IPS-11a (cell line): Measurements from ENCODE around the gene CDC37L1.
A peak's percentile ranks its signal among the peaks of the same experiment; 100 is the strongest.
"Not testable (repeated sequence)": the region's sequence is repeated elsewhere in the genome, so short reads cannot be mapped to it uniquely, and the experiment has no call there.

Source experiments
- H3K4me3 ChIP-seq: one replicate; pipeline ENCODE4 v1.5.1; 2013; ENCODE audit warnings: low read depth, low read length, control low read depth

Gene CDC37L1

DNA sequence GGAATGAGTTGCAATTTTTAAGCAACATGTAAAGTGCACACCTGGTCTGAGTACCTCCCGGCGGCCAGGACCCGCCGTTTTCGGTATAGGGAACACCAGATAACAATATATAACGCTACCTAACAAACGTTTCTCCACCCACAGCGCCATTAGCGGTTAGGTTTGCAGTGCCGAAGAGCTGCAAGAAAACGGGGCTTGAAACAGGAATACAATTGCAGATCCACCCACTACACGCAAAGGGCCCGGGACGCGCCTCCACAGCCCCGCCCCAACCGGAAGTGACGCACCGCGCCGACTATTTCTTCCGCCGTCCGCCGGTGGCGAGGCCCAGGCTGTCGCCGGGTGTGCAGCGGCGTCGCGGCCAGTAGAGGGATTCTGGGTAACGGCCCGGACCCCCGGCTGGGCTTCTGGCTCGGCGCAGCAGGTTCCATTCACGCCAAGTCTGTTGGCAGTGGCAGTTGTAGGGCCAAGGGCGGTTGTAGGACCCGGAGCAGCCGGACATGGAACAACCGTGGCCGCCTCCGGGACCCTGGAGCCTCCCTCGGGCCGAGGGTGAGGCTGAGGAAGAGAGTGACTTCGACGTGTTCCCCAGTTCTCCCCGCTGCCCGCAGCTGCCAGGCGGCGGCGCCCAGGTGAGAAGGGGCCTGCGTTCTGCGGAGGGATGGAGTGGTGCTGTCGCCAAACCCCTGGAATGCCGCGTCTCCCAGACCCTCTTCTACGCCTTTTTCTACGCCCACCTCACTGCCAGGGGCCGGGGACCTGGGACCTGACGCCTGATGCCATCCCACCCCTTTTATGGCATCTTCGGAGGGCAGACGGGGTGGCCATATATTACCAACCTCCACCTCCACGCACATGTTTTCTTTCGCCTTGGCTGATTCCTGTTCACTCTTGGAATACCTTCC lies at the start of gene CDC37L1:
Gene CDC37L1 (plus strand): TSS at position 302 of the 905 bp plus-strand sequence. CDS start 199 bp downstream, at position 501.
- H3K4me3 ChIP-seq, result peak within 1 kb of the TSS; percentile 84

DNA sequence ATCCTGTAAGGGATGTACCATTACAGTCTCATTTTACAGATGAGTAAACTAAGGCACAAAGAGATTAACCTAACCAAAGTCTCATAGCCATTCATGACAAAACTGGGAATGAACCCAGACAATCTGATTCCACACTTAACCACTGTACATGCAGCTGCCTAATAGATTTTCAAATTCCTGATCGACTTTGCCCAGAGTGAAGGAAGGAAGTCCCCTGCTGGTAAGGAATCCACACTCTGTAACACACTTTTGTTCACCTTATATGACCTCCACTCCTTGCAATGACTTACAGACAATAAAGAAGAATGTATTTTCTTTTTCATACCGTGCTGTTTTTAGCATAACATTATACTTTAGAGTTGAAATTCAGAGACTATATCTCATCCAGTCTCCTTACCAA lies 48.5 kb upstream of the CDC37L1 start:
- no peak overlapping the region for H3K4me3 ChIP-seq

DNA sequence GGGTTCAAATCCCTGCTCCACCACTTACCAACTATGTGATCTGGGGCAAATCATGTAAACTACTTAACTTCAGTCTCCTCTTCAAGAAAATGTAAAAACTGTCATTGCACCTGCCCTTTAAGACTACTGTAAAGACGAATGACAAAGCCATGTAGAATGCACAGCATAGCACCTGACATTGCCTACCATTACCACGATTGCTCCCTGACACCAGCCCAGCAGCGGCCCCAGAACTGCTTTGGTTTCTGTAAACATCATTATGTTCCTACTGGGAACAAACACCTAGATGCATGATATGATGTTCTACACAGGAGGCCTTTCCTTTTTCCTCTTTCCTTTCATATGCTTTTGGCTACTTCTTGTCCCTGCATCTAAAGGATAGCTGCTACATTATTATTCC lies 40.4 kb upstream of the CDC37L1 start:
- H3K4me3 ChIP-seq, result no peak overlapping the region

DNA sequence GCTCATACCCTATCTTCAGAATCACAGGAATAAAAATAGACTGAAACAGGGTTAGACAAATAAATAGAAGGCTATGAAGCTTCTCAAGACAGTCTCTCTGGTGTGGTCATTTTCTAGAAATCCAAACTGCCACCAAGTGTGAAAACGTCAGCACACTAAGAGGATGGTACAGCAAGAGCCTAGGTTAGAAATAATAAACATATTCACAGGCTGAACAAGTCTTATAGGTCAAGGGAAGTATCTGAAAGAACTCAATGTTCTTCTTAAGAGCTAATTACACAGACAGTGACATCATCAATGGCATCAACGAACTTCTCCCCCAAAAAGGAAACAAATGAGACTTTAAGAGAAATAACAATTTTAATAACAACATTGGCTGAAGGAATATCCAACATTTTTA lies 39.9 kb upstream of the CDC37L1 start:
- no peak overlapping the region for H3K4me3 ChIP-seq

DNA sequence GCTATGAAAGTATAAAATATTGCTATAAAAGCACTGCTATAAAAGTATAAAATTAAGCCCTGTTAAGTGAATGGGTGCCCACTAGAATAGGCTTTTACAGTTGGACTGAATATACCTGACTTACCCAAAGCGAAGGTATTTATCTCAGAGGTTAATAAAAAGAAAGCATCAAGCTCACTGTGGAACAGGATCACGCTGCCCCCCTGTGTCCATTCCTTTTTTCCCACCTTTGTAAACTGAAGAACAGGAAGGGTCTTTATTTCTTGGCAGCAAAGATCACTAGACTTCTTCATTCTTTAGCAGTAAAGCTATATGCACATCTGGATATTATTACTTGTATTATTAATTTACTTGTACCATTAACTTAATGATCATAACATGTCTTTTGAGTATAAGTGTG lies 39.3 kb upstream of the CDC37L1 start:
- H3K4me3 ChIP-seq, result no peak overlapping the region

DNA sequence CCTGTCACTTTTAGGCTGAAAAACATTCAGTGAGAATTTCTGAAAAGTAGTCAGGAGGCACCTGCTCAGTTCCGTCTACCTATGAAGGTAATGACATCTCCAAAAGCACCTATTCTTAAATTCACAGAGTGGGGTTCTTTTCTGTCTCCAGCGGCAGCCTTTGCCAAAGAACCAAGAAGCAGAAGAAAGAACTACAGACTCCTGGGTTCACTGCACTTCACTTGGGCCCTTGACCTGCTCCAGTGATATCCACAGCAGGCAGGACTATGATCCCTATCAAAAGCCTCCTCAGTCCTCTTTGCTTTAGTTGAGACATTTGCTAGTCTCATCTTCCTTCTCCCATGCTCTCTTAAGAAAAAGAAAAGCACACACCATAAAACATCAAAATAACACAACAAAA lies 37.0 kb upstream of the CDC37L1 start:
- H3K4me3 ChIP-seq, result no peak overlapping the region

DNA sequence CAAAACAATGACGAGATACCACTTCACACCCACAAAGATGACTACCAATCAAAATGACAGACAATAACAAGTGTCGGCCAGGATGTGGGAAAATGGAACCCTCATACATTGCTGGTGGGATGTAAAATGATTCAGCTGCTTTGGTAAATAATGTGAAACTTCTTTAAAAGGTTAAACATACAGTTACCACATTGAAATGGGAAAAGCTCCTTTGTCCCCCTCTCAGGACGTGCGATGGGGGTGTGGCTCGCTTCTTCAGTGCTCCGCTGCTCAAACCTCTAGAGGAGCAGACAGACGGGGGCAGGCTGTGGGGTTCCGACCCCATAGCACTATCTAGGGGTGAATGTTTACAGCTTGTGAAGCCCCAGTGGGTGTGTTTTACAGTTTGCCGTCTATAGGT lies 25.3 kb upstream of the CDC37L1 start:
- no peak overlapping the region for H3K4me3 ChIP-seq

DNA sequence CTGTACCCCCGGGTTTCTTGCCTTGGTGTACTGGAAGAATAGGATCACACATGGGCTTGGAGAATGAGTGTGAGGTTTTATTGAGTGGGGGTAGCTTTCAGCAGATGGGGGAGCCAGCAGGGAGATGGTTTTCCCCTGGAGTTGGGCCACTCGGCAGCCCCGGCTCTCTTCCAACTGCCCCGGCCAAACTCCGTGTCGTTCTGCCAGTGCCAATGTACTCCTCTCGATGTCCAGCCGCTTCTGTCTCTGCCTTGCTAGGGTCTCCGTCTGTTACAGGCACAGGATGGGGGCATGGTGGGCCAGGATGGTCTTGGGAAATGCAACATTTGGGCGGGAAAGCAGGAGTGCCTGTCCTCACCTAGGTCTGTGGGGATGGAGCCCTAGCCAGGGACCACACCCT lies 24.8 kb upstream of the CDC37L1 start:
- H3K4me3 ChIP-seq, result no peak overlapping the region

DNA sequence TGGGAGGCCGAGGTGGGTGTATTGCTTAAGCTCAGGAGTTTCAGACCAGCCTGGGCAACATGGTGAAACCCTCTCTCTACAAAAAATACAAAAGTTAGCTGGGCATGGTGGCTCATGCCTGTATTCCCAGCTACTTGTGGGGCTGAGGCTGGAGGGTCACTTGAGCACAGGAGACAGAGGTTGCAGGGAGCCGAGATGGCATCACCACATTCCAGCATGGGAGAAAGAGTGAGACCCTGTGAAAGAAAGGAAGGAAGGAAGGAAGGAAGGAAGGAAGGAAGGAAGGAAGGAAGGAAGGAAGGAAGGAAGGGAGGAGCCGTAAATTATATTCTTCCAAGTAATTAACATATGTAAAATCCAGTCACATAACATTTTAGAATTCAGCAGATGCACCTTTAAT lies 23.2 kb upstream of the CDC37L1 start:
- not testable (repeated sequence) for H3K4me3 ChIP-seq

DNA sequence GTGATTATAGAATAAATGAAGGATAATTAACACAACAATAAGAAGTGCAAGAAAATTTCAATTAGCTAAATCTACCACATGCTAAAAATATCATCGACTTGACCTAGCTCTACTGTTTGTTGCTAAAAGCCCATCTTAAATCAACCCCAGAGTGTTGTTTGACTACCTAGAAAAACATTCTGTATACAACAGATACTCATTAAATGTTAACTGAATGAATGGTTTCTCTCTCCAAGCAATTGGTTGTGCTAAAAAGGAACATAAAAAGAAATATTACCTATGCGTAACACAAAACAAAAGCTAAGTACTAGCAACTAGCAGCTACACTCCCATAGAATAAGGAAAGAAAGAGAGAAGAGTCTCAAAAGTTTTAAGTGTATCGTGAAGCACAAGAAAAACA lies 22.7 kb upstream of the CDC37L1 start:
- no peak overlapping the region for H3K4me3 ChIP-seq

DNA sequence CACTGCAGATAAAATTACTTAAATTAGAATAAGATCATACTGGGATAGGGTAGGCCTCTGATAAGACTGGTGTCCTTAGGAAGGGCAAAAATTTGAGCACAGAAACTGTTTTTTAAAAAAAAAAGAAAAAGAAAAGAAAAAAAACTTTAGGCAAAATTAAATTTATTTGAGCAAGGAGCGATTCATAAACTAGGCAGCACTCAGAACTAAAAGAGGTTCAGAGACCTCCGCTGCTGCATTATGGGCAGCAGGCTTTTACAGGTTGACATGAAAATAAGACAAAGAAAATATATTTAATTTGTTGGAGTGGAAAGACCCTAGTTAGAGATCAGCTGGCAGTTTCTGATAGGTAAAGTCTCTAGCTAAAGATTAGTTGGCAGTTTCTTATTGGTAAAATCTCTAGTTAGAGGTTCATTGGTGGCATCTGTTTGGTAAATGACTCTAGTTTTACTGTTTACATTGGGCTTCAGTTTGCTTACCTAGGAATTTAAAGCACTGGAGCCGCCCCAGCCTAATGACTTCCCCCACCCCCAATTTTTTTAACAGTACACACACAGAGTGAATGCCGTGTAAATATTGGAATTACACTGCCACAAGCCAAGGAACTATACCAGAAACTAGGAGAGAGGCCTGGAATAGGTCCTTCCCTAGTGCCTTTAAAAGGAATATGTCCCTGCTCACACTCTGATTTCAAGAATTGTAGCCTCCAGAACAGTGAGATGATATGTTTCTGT lies 21.8 kb upstream of the CDC37L1 start:
- no peak overlapping the region for H3K4me3 ChIP-seq

DNA sequence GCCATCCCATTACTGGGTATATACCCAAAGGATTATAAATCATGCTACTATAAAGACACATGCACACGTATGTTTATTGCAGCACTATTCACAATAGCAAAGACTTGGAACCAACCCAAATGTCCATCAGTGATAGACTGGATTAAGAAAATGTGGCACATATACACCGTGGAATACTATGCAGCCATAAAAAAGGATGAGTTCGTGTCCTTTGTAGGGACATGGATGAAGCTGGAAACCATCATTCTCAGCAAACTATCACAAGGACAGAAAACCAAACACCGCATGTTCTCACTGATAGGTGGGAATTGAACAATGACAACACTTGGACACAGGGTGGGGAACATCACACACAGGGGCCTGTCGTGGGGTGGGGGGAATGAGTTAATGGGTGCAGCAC lies 18.7 kb upstream of the CDC37L1 start:
- H3K4me3 ChIP-seq, result not testable (repeated sequence)

DNA sequence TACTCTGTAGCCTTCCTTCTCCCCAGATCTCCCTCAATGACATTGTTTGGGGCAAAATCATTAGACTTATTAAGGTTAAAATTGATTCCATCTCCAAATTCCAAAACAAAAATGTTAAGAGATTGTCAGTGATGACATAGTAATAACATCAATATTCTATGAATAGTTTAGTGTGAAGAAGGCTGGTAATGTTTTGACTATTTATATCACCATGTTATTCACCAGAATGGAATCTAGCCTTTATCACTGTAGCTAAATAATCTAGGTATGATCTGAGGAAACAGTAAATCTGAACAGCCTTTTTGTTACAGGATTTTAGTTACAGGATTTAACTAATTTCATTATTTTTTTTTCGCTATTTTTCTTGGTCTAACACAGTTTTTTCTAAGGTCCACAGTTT lies 18.2 kb upstream of the CDC37L1 start:
- H3K4me3 ChIP-seq, result no peak overlapping the region

DNA sequence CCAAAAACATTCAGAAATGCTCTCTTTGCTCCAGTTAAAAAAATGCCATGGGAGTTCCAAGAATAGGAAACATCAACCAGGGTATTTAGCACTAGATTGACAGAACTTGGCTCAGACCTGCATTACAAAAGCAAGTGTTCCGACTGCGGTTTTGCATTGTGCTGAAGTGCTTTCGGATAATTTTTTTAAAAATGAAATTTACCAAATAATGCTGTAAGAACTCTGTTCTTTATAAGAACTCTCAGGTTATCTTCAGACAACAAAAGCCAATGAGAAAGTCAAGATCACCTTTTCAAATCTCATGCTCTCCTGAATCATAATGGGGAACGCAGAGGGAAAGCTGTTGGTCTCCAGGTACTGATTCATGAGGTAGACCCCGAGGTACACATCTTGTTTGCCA lies 17.8 kb upstream of the CDC37L1 start:
- peak overlapping the region; percentile 74 for H3K4me3 ChIP-seq

DNA sequence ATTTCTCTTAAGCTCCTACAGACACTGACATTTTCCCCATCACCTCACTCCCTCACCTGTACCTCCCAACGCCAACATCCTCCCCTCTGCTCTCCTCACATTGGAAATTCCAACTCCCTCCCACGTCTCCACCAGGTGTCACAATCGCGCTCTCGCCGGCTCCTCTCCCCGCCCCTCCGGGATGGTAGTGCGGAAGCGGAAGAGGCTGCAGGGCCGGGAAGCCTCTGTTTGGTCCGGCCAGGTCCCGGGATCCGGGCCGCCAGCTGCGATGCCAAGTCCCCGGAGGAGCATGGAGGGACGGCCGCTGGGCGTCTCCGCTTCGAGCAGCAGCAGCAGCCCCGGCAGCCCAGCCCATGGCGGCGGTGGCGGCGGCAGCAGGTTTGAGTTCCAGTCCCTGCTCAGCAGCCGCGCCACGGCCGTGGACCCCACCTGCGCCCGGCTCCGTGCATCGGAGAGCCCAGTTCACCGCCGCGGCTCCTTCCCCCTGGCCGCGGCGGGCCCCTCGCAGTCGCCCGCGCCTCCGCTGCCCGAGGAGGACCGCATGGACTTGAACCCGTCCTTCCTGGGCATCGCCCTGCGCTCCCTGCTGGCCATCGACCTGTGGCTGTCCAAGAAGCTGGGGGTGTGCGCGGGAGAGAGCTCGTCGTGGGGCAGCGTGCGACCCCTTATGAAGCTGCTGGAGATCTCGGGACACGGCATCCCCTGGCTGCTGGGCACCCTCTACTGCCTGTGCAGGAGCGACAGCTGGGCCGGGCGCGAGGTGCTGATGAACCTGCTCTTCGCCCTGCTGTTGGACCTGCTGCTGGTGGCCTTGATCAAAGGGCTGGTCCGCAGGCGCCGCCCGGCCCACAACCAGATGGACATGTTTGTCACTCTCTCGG lies 17.0 kb upstream of the CDC37L1 start, which contains the start of gene PLPP6:
Gene PLPP6 (plus strand): TSS at position 187 of the 881 bp plus-strand sequence. CDS start 82 bp downstream, at position 269.
- H3K4me3 ChIP-seq, result peak within 1 kb of the TSS; percentile 74

DNA sequence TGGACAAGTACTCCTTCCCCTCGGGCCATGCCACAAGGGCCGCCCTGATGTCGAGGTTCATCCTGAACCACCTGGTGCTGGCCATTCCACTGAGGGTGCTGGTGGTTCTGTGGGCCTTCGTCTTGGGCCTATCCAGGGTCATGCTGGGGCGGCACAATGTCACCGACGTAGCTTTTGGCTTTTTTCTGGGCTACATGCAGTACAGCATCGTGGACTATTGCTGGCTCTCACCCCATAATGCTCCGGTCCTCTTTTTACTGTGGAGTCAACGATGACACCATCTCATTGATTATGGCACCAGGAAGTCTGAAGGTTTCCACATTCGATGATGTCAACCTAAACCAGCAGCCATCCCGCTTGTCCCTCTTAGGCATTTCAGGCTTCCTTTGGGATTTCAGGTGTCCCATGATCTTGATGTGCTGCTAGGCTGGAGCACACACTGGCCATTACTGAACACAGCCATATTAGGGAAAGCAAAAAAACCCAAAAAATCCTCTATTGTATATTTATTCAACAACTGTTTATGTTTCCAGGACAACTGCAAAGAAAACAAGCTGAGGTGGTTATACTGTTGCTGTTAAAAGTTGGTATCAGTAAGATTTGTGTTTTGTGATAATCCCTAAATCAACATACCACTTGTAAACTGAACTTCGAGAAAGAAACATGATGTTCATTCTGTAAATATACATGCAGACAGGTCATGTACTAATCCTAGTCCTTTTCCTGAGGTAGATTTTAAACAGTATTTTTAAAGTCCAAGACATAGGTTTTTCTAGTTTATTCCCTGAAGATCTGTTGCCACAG lies 16.2 kb upstream of the CDC37L1 start:
- H3K4me3 ChIP-seq, result peak overlapping the region; percentile 74

DNA sequence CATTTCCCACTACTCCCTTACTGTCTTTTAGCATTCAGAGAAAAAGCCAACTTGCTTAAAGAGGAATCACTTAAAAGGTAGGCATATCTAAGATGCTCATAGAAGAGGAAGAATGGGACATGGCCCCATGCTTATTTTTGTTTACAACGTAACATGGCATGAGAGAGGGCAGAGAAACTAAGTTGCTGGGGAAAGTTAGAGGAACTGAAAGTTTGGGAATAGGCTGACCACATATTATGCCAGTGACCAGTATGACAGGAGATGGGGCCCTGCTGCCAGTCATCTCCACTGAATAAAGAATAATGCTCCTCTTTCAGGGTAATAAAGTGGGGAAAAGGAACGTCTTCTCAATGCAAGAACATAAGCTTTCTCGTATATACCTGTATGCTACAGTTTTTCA lies 15.4 kb upstream of the CDC37L1 start:
- peak overlapping the region; percentile 4 for H3K4me3 ChIP-seq

DNA sequence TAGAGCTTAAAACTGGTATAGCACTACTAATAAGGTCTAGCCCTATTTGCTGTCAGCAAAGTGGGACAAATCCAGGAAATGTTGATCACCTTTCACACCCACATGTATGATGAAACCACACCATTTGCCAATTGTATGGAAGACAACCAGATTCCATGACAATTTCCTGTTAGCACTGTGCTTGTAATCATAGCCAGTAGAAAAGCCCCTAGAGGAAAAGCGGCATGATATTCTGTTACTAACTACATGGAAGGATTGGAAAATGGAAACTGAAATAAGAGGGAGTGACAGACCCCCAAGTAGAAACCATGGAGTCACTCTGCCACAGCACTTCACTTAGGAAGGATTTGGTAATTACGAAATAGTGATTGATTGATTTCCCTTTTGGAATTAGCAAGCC lies 14.0 kb upstream of the CDC37L1 start:
- H3K4me3 ChIP-seq, result no peak overlapping the region

DNA sequence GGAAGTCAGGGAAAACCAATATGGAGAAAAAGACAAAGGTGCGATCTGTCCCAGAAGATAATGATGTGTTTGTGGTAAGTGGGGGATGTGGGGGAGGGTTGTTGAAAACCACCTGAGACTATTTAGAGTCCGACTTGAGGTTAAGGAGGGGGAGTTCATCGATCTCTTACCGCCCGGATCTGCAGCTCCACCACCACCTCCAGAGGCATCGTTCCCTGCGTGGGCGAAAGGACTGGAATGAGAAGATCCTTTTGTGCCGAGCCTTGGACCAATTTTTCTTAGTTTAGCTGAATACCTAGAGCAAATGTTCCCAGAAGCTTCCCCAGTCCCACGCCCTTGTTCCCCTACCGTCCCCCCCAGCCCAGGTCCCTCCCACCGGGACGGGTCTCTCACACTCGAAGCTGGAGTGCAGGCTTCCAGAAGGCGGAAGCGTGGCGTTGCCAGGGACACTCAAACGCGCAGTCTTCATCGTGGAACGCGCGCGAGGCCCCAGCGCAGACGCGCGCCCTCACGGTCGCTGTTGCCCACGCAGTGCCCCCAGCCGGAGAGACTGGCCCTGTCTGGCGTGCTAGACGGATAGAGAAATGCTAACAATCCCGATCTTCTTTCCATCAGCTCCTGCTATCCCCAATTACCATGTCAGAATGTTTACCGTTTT lies 13.2 kb upstream of the CDC37L1 start, which contains the start of gene SPATA6L:
Gene SPATA6L (minus strand): TSS at position 439 of the 658 bp plus-strand sequence. CDS start 230 bp downstream, at position 209.
- H3K4me3 ChIP-seq, result peak within 1 kb of the TSS; percentile 53

DNA sequence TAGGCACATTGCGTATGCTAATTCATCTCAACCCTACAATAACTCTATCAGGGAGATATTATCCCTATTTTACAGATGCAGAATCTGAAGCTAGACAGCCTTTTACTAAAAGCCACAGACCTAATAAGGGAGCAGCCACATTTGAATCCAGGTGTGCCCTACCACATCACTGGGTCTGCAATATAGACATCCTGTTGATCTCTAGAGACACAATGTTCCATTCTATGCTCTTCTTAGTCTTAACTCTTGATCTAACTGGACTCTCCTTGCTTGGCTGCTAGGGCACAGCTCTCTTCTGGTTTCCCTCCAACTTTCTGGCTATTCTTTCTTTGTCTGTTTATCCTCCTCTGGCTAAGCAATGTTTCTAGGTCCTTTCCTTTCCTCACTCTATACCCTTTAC lies 11.7 kb upstream of the CDC37L1 start:
- H3K4me3 ChIP-seq, result no peak overlapping the region
